ENCODE results near the gene ZP1.

DNA sequence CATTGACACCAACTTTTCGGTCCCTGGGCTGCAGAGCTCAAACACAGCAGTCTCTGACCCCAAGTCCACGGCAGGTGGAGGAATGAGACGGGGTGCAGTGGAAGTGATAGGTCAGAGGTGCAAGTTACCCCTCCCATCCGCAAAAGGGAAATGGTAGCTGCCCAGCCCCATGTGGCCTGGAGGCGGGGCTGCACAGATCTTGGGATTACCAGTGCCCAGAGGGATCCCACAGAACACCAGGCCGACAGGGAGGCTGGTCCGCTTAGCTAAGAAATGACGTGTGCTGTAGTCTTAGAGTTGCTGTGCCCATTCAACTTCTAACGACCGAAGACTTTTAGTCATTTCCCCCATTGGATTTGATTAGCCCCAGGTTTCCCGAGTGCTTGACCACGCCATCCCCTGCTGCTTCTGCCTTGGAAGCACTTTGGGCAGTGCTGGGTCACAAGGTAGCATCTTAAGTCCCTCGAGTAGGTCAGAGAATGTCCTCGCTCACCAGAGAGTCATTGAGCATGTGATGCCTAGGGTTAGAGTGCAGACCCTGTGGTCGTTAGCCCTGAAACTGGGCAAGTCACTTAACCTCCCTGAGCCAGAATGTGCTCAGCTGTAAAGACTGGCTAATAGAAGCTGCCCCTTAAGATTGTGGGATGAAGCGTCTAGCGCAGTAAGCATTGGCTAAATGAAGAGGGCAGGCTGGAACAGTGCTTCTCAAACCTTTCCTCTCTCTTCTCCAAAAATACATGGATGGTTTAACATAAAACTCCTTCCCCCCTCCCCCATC lies 15.8 kb upstream of the ZP1 start:
- TF ChIP-seq, protein P1, sequence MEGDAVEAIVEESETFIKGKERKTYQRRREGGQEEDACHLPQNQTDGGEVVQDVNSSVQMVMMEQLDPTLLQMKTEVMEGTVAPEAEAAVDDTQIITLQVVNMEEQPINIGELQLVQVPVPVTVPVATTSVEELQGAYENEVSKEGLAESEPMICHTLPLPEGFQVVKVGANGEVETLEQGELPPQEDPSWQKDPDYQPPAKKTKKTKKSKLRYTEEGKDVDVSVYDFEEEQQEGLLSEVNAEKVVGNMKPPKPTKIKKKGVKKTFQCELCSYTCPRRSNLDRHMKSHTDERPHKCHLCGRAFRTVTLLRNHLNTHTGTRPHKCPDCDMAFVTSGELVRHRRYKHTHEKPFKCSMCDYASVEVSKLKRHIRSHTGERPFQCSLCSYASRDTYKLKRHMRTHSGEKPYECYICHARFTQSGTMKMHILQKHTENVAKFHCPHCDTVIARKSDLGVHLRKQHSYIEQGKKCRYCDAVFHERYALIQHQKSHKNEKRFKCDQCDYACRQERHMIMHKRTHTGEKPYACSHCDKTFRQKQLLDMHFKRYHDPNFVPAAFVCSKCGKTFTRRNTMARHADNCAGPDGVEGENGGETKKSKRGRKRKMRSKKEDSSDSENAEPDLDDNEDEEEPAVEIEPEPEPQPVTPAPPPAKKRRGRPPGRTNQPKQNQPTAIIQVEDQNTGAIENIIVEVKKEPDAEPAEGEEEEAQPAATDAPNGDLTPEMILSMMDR (IDR thresholded peaks at IDR 0.05; ENCODE audit: low read depth, low read length, missing input control): no peak
- no peak for TF ChIP-seq SP1 (IDR thresholded peaks at IDR 0.05)
- TF ChIP-seq, protein P2, sequence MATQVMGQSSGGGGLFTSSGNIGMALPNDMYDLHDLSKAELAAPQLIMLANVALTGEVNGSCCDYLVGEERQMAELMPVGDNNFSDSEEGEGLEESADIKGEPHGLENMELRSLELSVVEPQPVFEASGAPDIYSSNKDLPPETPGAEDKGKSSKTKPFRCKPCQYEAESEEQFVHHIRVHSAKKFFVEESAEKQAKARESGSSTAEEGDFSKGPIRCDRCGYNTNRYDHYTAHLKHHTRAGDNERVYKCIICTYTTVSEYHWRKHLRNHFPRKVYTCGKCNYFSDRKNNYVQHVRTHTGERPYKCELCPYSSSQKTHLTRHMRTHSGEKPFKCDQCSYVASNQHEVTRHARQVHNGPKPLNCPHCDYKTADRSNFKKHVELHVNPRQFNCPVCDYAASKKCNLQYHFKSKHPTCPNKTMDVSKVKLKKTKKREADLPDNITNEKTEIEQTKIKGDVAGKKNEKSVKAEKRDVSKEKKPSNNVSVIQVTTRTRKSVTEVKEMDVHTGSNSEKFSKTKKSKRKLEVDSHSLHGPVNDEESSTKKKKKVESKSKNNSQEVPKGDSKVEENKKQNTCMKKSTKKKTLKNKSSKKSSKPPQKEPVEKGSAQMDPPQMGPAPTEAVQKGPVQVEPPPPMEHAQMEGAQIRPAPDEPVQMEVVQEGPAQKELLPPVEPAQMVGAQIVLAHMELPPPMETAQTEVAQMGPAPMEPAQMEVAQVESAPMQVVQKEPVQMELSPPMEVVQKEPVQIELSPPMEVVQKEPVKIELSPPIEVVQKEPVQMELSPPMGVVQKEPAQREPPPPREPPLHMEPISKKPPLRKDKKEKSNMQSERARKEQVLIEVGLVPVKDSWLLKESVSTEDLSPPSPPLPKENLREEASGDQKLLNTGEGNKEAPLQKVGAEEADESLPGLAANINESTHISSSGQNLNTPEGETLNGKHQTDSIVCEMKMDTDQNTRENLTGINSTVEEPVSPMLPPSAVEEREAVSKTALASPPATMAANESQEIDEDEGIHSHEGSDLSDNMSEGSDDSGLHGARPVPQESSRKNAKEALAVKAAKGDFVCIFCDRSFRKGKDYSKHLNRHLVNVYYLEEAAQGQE (IDR thresholded peaks at IDR 0.05): no peak
- TF ChIP-seq, protein P3, sequence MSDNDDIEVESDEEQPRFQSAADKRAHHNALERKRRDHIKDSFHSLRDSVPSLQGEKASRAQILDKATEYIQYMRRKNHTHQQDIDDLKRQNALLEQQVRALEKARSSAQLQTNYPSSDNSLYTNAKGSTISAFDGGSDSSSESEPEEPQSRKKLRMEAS (IDR thresholded peaks at IDR 0.05): no peak
- TF ChIP-seq FOXA1 (IDR thresholded peaks at IDR 0.05): no peak
- no peak for TF ChIP-seq TAF1 (conservative IDR thresholded peaks at IDR 0.05)

Data from liver (tissue), 3 donors.